IMR-90 (cell line): Measurements from ENCODE around the gene ANK3. TPM values are rescaled to one million over a fixed set of nuclear protein-coding genes. Genes with fewer than 3 reads are reported as not detected.

Experiments
- ATAC-seq: fragments of 200-7000 bp; cut with Tn5 transposase; 2 replicates; pipeline ENCODE4 v1.9.1; 2020; ENCODE audit warnings: low read depth, mild to moderate bottlenecking, moderate library complexity
- BruUV-seq: library from RNA; stranded (reverse); fragments of 400-500 nt; replicated peaks from 2 replicates; lab custom pipeline; 2021; lab: Mats Ljungman, UMichigan
- CTCF ChIA-PET: fragments of 300-600 bp; formaldehyde crosslinking; extraction: SDS; loops from one replicate; lab custom pipeline; 2021; ENCODE audit warnings: antibody characterized with exemption; lab: Yijun Ruan, JAX
- POLR2A ChIA-PET: fragments of 300-600 bp; sonication (Branson Sonifier 250); formaldehyde crosslinking; loops from one replicate; lab custom pipeline; 2022; ENCODE audit warnings: antibody characterized with exemption; ENCODE audit not compliant: unreplicated experiment; lab: Charles Lee
- DNase-seq: peaks from one replicate; pipeline ENCODE4 v3.0.0; 2013
- H2AFZ ChIP-seq: replicated peaks from 2 replicates; pipeline ENCODE3; 2013; ENCODE audit warnings: low read length, mild to moderate bottlenecking; ENCODE audit not compliant: poor library complexity
- H2AK5ac ChIP-seq: 2 replicates; pipeline ENCODE4 v1.6.1; 2013; ENCODE audit warnings: low read depth, low read length, inconsistent platforms
- H2AK9ac ChIP-seq: replicated peaks from 2 replicates; pipeline ENCODE3; 2013; ENCODE audit warnings: mild to moderate bottlenecking, low read depth, low read length, moderate library complexity; ENCODE audit not compliant: poor library complexity
- H2BK120ac ChIP-seq: 2 replicates; pipeline ENCODE4 v1.6.1; 2013; ENCODE audit warnings: low read depth, low read length, inconsistent platforms
- H2BK15ac ChIP-seq: 3 replicates; pipeline ENCODE4 v1.6.1; 2013; ENCODE audit warnings: low read depth, low read length, inconsistent platforms
- H2BK20ac ChIP-seq: 2 replicates; pipeline ENCODE4 v1.6.1; 2013; ENCODE audit warnings: low read depth, mild to moderate bottlenecking, inconsistent platforms, low read length, moderate library complexity
- H2BK5ac ChIP-seq: 2 replicates; pipeline ENCODE4 v1.6.1; 2013; ENCODE audit warnings: mild to moderate bottlenecking, low read depth, low read length, inconsistent platforms; ENCODE audit not compliant: poor library complexity, severe bottlenecking
- H3K14ac ChIP-seq: replicated peaks from 2 replicates; pipeline ENCODE4 v1.6.1; 2013; ENCODE audit warnings: low read depth, low read length, inconsistent platforms
- H3K18ac ChIP-seq: 2 replicates; pipeline ENCODE4 v1.6.1; 2013; ENCODE audit warnings: low read depth, low read length, control low read depth
- H3K23ac ChIP-seq: 2 replicates; pipeline ENCODE4 v1.6.1; 2013; ENCODE audit warnings: low read depth, low read length, inconsistent platforms
- H3K27ac ChIP-seq: 2 replicates; pipeline ENCODE4 v1.5.1; 2013; ENCODE audit warnings: mild to moderate bottlenecking, control low read depth, low read length; ENCODE audit not compliant: insufficient read depth
- H3K27me3 ChIP-seq: 2 replicates; pipeline ENCODE4 v1.6.1; 2013; ENCODE audit warnings: low read length; ENCODE audit not compliant: control insufficient read depth, insufficient read depth
- H3K36me3 ChIP-seq: 2 replicates; pipeline ENCODE4 v1.6.1; 2013; ENCODE audit warnings: low read length, mixed read lengths; ENCODE audit not compliant: control insufficient read depth, insufficient read depth
- H3K4ac ChIP-seq: 2 replicates; pipeline ENCODE4 v1.6.1; 2013; ENCODE audit warnings: low read depth, low read length, inconsistent platforms
- H3K4me1 ChIP-seq: 2 replicates; pipeline ENCODE4 v1.6.1; 2013; ENCODE audit warnings: low read length, mixed read lengths; ENCODE audit not compliant: control insufficient read depth, insufficient read depth
- H3K4me2 ChIP-seq: 2 replicates; pipeline ENCODE4 v1.6.1; 2013; ENCODE audit warnings: low read depth, mild to moderate bottlenecking, control low read depth, low read length, moderate library complexity
- H3K4me3 ChIP-seq: 2 replicates; pipeline ENCODE4 v1.5.1; 2013; ENCODE audit warnings: low read depth, mild to moderate bottlenecking, control low read depth, low read length, moderate library complexity; ENCODE audit not compliant: insufficient read depth
- H3K56ac ChIP-seq: 2 replicates; pipeline ENCODE4 v1.6.1; 2013; ENCODE audit warnings: low read length, inconsistent platforms; ENCODE audit not compliant: insufficient read depth; ENCODE audit errors: extremely low read depth
- H3K79me1 ChIP-seq, 2 experiments: 2 replicates each; pipeline ENCODE4 v1.6.1; 2013; ENCODE audit warnings: low read length in 2 of 2, inconsistent platforms in 1 of 2, low read depth in 1 of 2
- H3K9ac ChIP-seq: 2 replicates; pipeline ENCODE4 v1.6.1; 2013; ENCODE audit warnings: low read depth, low read length, control low read depth
- H3K9me1 ChIP-seq: 2 replicates; pipeline ENCODE4 v1.6.1; 2013; ENCODE audit warnings: low read length, inconsistent platforms; ENCODE audit not compliant: insufficient read depth
- H3K9me3 ChIP-seq: 2 replicates; pipeline ENCODE4 v1.6.1; 2013; ENCODE audit warnings: low read length; ENCODE audit not compliant: control insufficient read depth, insufficient read depth
- H4K20me1 ChIP-seq: 2 replicates; pipeline ENCODE4 v1.6.1; 2013; ENCODE audit warnings: low read length, inconsistent platforms; ENCODE audit not compliant: insufficient read depth
- H4K5ac ChIP-seq: 2 replicates; pipeline ENCODE4 v1.6.1; 2013; ENCODE audit warnings: mild to moderate bottlenecking, low read depth, low read length, control low read depth
- H4K8ac ChIP-seq, 2 experiments: 2 replicates each; pipeline ENCODE4 v1.6.1; 2013; ENCODE audit warnings: low read depth in 2 of 2, low read length in 2 of 2, control low read depth in 1 of 2, inconsistent platforms in 1 of 2
- H4K91ac ChIP-seq: 2 replicates; pipeline ENCODE4 v1.6.1; 2013; ENCODE audit warnings: low read depth, low read length, inconsistent platforms; ENCODE audit not compliant: insufficient read depth
- BHLHE40 ChIP-seq: fragments of 150-350 bp; IDR thresholded peaks from 2 replicates; pipeline ENCODE4 v1.6.1; 2016; ENCODE audit warnings: mild to moderate bottlenecking, low read depth, low read length
- CHD1 ChIP-seq: IDR thresholded peaks from 2 replicates; pipeline ENCODE4 v1.6.1; 2012; ENCODE audit warnings: low read depth, low read length, improper control_type of control experiment
- ELK1 ChIP-seq: fragments of 150-350 bp; IDR thresholded peaks from 2 replicates; pipeline ENCODE4 v1.6.1; 2016; ENCODE audit warnings: low read depth, mild to moderate bottlenecking, low read length, moderate library complexity, borderline replicate concordance
- MAZ ChIP-seq: IDR thresholded peaks from 2 replicates; pipeline ENCODE4 v1.6.1; 2012; ENCODE audit warnings: low read depth, mild to moderate bottlenecking, low read length, improper control_type of control experiment, moderate library complexity, borderline replicate concordance
- MXI1 ChIP-seq: IDR thresholded peaks from 2 replicates; pipeline ENCODE4 v1.6.1; 2012; ENCODE audit warnings: low read depth, mild to moderate bottlenecking, low read length, moderate library complexity, borderline replicate concordance
- POLR2A ChIP-seq: IDR thresholded peaks from 2 replicates; pipeline ENCODE4 v1.6.1; 2012; ENCODE audit warnings: mild to moderate bottlenecking, low read depth, low read length
- RFX5 ChIP-seq: IDR thresholded peaks from 2 replicates; pipeline ENCODE4 v1.8.0; 2012; ENCODE audit warnings: low read depth, mild to moderate bottlenecking, low read length, moderate library complexity
- SMC3 ChIP-seq: fragments of 150-350 bp; IDR thresholded peaks from 2 replicates; pipeline ENCODE4 v1.6.1; 2016; ENCODE audit warnings: low read depth, mild to moderate bottlenecking, antibody characterized with exemption, low read length, moderate library complexity
- WGBS, 2 experiments: methylation state at CpG; one replicate each; pipeline versions ENCODE4 v1.1.5 to v1.1.7; 2013; ENCODE audit warnings: missing lambda C conversion rate in 2 of 2; ENCODE audit not compliant: insufficient read length in 1 of 2; ENCODE audit errors: extremely low coverage in 2 of 2; 5-methylcytosine and 5-hydroxymethylcytosine counted together
- dilution Hi-C: fragments of 300-500 bp; cut with HindIII; formaldehyde crosslinking; loops from one replicate; pipeline ENCODE4 v1.14.3; 2018; ENCODE audit warnings: low sequenced_read_pairs; ENCODE audit not compliant: unreplicated experiment
- in situ Hi-C: fragments of 300-500 bp; cut with MboI; formaldehyde crosslinking; loops from 3 replicates; pipeline ENCODE4 v1.14.3; 2019; ENCODE audit warnings: low sequenced_read_pairs, inconsistent platforms, mixed read lengths
- intact Hi-C: fragments of 100-400 bp; cut with micrococcal nuclease; formaldehyde crosslinking; loops from 2 replicates; pipeline ENCODE4 v1.10.0; 2022
- polyA plus RNA-seq, 3 experiments: library from polyadenylated mRNA; depleted of rRNA; stranded (reverse); fragments of >200 nt; gene quantifications; 2 replicates each; pipeline ENCODE4 v1.2.3, GENCODE V29; 2012; ENCODE audit warnings: low replicate concordance in 1 of 3
- total RNA-seq: library from RNA; depleted of rRNA; stranded (reverse); fragments of >200 nt; gene quantifications from 2 replicates; pipeline ENCODE4 v1.2.3, GENCODE V29; 2012
- TF ChIP-seq, protein P1 (sequence below): conservative IDR thresholded peaks from 2 replicates; pipeline ENCODE4 v1.5.1; 2012; ENCODE audit warnings: mild to moderate bottlenecking, low read depth, low read length, improper control_type of control experiment

The ANK3 gene
- total and polyA plus RNA-seq, 2 of the 4 experiments (the other 2 are of a cell fraction), result 0.63 to 1.8 TPM

- Histone ChIP-seq H3K23ac (no peak overlapping the region), H3K36me3 (no peaks in the 10 kb centered on the region), H2BK15ac (no peak overlapping the region), H3K4ac (no peak overlapping the region), H3K4me2 (no peak overlapping the region), H3K9ac (no peak overlapping the region), H3K14ac (no peak overlapping the region; the same call in 1 of the 2 replicates), H2AFZ (no peak overlapping the region), H4K8ac (no peak overlapping the region), H3K4me1 (no peaks in the 10 kb centered on the region), H3K27me3 (no peaks in the 10 kb centered on the region; the same call in 1 of the 2 replicates), H3K9me1 (no peaks in the 10 kb centered on the region), H2BK5ac (no peak overlapping the region), H2BK120ac (no peak overlapping the region), H4K20me1 (no peaks in the 10 kb centered on the region), H3K18ac (no peak overlapping the region), H4K5ac (no peak overlapping the region), H3K79me1 (no peaks in the 10 kb centered on the region), H3K56ac (no peak overlapping the region), H2BK20ac (no peak overlapping the region), H3K9me3 (no peaks in the 10 kb centered on the region), H3K27ac (no peak overlapping the region), H2AK5ac (no peak overlapping the region), H4K91ac (no peak overlapping the region), H3K4me3 (no peak overlapping the region), H2AK9ac (no peak overlapping the region)
- no TSS peak for BruUV-seq
- in situ Hi-C loops, result no loop called here
- TF ChIP-seq MXI1, result no peak
- no peak for TF ChIP-seq SMC3
- TF ChIP-seq MAZ, result no peak
- TF ChIP-seq BHLHE40, result no peak
- TF ChIP-seq CHD1, result no peak
- TF ChIP-seq POLR2A, result no peak
- no peak for TF ChIP-seq ELK1
- TF ChIP-seq RFX5, result no peak
- TF ChIP-seq, protein P1, sequence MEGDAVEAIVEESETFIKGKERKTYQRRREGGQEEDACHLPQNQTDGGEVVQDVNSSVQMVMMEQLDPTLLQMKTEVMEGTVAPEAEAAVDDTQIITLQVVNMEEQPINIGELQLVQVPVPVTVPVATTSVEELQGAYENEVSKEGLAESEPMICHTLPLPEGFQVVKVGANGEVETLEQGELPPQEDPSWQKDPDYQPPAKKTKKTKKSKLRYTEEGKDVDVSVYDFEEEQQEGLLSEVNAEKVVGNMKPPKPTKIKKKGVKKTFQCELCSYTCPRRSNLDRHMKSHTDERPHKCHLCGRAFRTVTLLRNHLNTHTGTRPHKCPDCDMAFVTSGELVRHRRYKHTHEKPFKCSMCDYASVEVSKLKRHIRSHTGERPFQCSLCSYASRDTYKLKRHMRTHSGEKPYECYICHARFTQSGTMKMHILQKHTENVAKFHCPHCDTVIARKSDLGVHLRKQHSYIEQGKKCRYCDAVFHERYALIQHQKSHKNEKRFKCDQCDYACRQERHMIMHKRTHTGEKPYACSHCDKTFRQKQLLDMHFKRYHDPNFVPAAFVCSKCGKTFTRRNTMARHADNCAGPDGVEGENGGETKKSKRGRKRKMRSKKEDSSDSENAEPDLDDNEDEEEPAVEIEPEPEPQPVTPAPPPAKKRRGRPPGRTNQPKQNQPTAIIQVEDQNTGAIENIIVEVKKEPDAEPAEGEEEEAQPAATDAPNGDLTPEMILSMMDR, result no peak
- dilution Hi-C loops, result no loop called here
- intact Hi-C loops, result no loop called here
- no CpG with 5 or more reads among the region's 3 CpGs for WGBS, 2 experiments
- ChIA-PET CTCF (interaction anchor here (0.6 to 1.0 kb wide), 2 partner anchors 15 to 25 kb away, joined by 3 read pairs; no protein-coding TSS in a partner anchor), POLR2A (interaction anchor here (0.6 kb wide), 1 partner anchor 373 kb away, joined by 9 read pairs; no protein-coding TSS in a partner anchor)
- DNase-seq (no peak), ATAC-seq (no peak)
These were observed 127.0 kb downstream of the ANK3 start for GRCh38 chr10:60262647-60263126.
